ENCODE measurements around the gene OSBPL10.

GRCh38 chr3:31821118-31821517, 159.9 kb downstream of the OSBPL10 start:
- TF ChIP-seq BHLHE40 (IDR thresholded peaks at IDR 0.05; ENCODE audit: low read depth, low read length) = no peak
- TF ChIP-seq CTCF (conservative IDR thresholded peaks at IDR 0.05; ENCODE audit: low read depth, low read length) = no peak
- no peak for TF ChIP-seq FOS (IDR thresholded peaks at IDR 0.05; ENCODE audit: low read depth, low read length)
- no peak for TF ChIP-seq RAD21 (IDR thresholded peaks at IDR 0.05; ENCODE audit: low read length)
- no peak for TF ChIP-seq CEBPB (IDR thresholded peaks at IDR 0.05; ENCODE audit: low read depth, low read length)
- TF ChIP-seq SMC3 (IDR thresholded peaks at IDR 0.05; ENCODE audit: low read depth, low read length) = no peak
- TF ChIP-seq RFX5 (IDR thresholded peaks at IDR 0.05; ENCODE audit: low read depth, low read length) = no peak
- TF ChIP-seq POLR2A (IDR thresholded peaks at IDR 0.05; ENCODE audit: low read depth, low read length) = no peak
- no peak for TF ChIP-seq MXI1 (IDR thresholded peaks at IDR 0.05; ENCODE audit: borderline replicate concordance, low read depth, low read length)
